ENCODE data around the gene SLC27A5.
"Not testable (repeated sequence)": the region's sequence is repeated elsewhere in the genome, so short reads cannot be mapped to it uniquely, and the experiment has no call there.

The SLC27A5 gene

DNA sequence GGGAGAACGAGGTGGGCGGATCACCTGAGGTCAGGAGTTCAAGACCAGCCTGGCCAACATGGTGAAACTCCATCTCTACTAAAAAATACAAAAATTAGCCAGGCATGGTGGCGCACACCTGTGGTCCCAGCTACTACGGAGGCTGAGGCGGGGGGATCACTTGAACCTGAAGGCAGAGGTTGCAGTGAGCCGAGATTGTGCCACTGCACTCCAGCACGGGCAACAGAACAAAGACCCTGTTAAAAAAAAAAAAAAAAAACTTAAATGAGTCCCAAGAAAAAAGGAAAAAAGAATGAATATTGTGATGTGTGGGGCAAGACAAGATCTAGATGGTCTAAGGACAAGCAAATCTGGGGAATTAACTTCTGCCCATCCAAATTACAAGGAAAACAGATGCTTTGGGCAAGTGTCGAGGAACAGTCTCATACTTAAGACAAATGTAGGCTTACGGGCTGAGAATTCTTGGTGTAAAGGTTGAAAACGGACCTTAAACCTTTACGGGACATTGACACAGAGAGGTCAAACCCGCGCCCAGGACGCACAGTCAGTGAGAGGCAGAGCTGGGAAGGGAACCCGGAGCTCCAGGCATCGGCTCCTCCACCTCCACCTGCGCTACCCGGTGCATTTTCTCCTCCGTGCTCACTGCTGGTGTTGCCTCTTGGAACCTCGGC is 45.6 kb downstream of the SLC27A5 start:
- peaks cover 12 to 28% (median 17%) of the 10 kb centered on the region in 11 experiments; a peak in 20 of 22 replicates for H3K36me3 ChIP-seq
- peaks cover 14 to 41% (median 29%) of the 10 kb centered on the region in 10 experiments for H3K4me1 ChIP-seq
- peak overlapping the region; percentile 85 to 100 (median 97) for H3K4me3 ChIP-seq
- no peak overlapping the region for H3K27ac ChIP-seq
- H3K9me3 ChIP-seq (replicated peaks in 1 of 11): peaks cover 0 to 6% (median 0%) of the 10 kb centered on the region in 11 experiments; a peak in 4 of 22 replicates
- H3K4me2 ChIP-seq: peak overlapping the region; percentile 84 to 99 (median 93)
- peak overlapping the region in 10 of 11 experiments; percentile 32 to 95 (median 88); a peak in 13 of 22 replicates for H3K9ac ChIP-seq
- TF ChIP-seq Cebpa-rat (IDR thresholded peaks at IDR 0.05): no peak
- peaks cover 0 to 31% (median 24%) of the 10 kb centered on the region in 11 experiments; a peak in 18 of 22 replicates for H3K27me3 ChIP-seq
- peaks cover 0 to 33% (median 23%) of the 10 kb centered on the region in 11 experiments; a peak in 20 of 22 replicates for H4K20me1 ChIP-seq

DNA sequence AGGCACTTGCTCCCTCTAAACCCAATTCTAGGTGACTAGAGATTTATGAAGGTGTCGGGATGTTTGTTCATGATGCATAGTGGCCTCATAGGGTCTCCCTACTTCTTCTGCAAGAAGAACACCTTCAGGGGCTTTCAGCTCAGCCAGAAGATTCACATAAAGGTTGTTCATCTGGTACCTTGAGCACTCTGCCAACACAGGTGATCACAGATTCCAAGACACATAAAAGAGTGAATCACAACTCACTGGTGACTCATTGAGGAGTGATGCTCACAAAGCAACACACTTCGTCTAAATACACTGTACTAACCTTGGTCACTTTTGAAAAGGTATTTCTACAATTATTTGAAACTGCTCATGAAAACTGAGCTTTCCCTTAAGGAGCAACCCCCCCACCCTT is 51.8 kb downstream of the SLC27A5 start:
- no peaks in the 10 kb centered on the region; a peak in 1 of 22 replicates for H4K20me1 ChIP-seq
- no peak for TF ChIP-seq Cebpa-rat (IDR thresholded peaks at IDR 0.05)
- peaks cover 0 to 14% (median 9%) of the 10 kb centered on the region in 11 experiments; a peak in 13 of 22 replicates for H3K27me3 ChIP-seq
- no peak overlapping the region for H3K27ac ChIP-seq
- H3K36me3 ChIP-seq: peaks cover 13 to 44% (median 24%) of the 10 kb centered on the region in 11 experiments; a peak in 21 of 22 replicates
- H3K4me1 ChIP-seq: peaks cover 0 to 11% (median 8%) of the 10 kb centered on the region in 10 experiments; a peak in 14 of 20 replicates
- no peak overlapping the region for H3K9ac ChIP-seq
- no peak overlapping the region for H3K4me3 ChIP-seq
- no peak overlapping the region for H3K4me2 ChIP-seq
- no peaks in the 10 kb centered on the region; a peak in 1 of 22 replicates for H3K9me3 ChIP-seq (replicated peaks in 1 of 11)

DNA sequence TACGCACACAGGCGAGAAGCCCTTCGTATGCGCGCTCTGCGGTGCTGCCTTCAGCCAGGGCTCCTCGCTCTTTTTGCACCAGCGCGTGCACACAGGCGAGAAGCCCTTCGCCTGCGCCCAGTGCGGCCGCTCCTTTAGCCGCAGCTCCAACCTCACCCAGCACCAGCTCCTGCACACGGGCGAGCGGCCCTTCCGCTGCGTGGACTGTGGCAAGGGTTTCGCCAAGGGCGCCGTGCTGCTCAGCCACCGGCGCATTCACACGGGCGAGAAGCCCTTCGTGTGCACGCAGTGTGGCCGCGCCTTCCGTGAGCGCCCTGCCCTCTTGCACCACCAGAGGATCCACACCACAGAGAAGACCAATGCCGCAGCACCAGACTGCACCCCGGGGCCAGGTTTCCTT is 55.7 kb downstream of the SLC27A5 start:
- Histone ChIP-seq H3K27ac (no peak overlapping the region), H3K9me3 (replicated peaks in 1 of 11) (no peaks in the 10 kb centered on the region; a peak in 1 of 22 replicates), H3K4me3 (no peak overlapping the region), H4K20me1 (peaks cover 0 to 10% (median 0%) of the 10 kb centered on the region in 11 experiments; a peak in 1 of 22 replicates), H3K4me1 (peaks cover 0 to 11% (median 8%) of the 10 kb centered on the region in 10 experiments; a peak in 14 of 20 replicates), H3K4me2 (no peak overlapping the region), H3K9ac (no peak overlapping the region), H3K27me3 (peaks cover 0 to 2% (median 1%) of the 10 kb centered on the region in 11 experiments; a peak in 13 of 22 replicates), H3K36me3 (peaks cover 20 to 63% (median 37%) of the 10 kb centered on the region in 11 experiments)
- TF ChIP-seq Cebpa-rat (IDR thresholded peaks at IDR 0.05): no peak

DNA sequence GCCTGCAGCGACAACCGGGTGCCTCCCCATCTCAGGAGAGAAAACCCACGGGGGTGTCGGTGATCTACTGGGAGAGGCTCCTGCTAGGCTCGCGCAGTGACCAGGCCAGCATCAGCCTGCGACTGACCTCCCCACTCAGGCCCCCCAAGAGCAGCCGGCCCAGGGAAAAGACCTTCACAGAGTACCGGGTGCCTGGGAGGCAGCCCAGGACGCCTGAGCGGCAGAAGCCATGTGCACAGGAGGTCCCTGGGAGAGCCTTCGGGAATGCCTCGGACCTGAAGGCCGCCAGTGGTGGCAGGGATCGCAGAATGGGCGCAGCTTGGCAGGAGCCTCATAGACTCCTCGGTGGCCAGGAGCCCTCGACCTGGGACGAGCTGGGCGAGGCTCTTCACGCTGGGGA is 56.5 kb downstream of the SLC27A5 start:
- Histone ChIP-seq H3K4me2 (no peak overlapping the region), H3K4me1 (peaks cover 0 to 16% (median 9%) of the 10 kb centered on the region in 10 experiments; a peak in 14 of 20 replicates), H3K36me3 (peaks cover 20 to 63% (median 37%) of the 10 kb centered on the region in 11 experiments), H3K9ac (no peak overlapping the region), H3K4me3 (no peak overlapping the region), H3K27ac (no peak overlapping the region), H3K9me3 (replicated peaks in 1 of 11) (peaks cover under 1 to 6% (median 5%) of the 10 kb centered on the region in 11 experiments; a peak in 19 of 22 replicates), H3K27me3 (peaks cover 0 to 10% (median 9%) of the 10 kb centered on the region in 11 experiments; a peak in 15 of 22 replicates), H4K20me1 (peaks cover 0 to 10% (median 0%) of the 10 kb centered on the region in 11 experiments; a peak in 1 of 22 replicates)
- TF ChIP-seq Cebpa-rat (IDR thresholded peaks at IDR 0.05): no peak

DNA sequence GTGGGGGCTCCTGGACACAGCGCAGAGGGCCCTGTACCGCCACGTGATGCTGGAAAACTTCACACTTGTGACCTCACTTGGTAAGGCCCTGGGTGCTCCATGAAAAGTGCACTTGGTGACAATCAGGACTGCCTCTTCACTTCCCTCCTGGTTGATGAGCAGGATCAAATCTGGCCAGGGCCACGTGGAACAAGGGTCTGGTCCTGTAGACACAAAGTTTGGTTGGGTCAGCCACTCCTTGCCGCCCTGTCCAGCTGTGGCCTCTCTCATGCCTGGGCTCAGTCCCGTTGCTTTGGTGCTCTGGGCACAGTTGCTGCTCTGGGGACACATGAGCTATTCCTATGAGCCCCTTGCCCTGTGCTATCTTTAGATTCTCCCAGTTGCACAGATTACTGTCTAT is 58.0 kb downstream of the SLC27A5 start:
- no peak for TF ChIP-seq Cebpa-rat (IDR thresholded peaks at IDR 0.05)
- peaks cover 0 to 25% (median 20%) of the 10 kb centered on the region in 11 experiments; a peak in 15 of 22 replicates for H3K27me3 ChIP-seq

DNA sequence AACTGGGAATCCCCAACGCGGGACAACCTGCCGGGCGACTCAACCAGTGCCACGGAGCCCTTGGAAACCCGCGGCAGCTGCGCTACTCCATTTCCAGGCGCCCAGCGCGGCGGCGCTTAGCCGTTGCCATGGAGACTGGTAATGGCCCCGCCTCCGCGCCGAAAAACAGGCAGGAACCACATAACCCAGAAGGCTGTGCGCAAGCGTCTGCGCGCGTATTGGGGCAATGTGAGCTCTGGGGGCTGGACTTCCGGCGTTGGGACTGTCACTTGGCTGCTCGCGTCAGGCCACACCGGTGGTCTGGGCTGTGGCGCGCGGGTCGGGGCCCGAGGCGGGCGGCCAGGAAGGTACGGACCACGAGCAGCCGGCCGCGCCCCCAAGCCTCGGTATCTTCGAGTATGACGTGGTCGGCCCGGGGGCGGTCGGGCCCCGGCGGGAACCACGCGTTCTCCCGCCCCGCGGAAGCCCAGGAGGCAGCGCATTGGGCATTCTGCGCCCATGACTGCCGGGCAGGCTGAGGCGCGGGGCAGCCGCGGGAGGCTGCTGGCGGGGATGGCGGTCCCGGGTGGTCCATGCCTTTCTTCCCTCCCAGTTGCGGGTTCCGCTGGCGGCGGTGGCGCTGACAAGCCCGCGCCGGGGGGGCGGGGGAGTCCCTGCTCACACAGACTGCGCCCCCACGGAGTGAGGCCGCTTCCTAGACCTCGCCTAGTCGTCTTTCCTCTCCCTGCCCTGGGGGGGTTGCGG is 60.3 kb downstream of the SLC27A5 start, which contains the start of gene ZNF324B:
TSS of gene ZNF324B (plus strand) at position 265 of the 744 bp plus-strand sequence. CDS start 2,080 bp downstream, outside the sequence.
- H3K36me3 ChIP-seq: peaks cover 10 to 31% (median 23%) of the 10 kb centered on the region in 11 experiments; a peak in 20 of 22 replicates
- peaks cover 0 to 25% (median 20%) of the 10 kb centered on the region in 11 experiments; a peak in 15 of 22 replicates for H3K27me3 ChIP-seq
- peaks cover 0 to 16% (median 9%) of the 10 kb centered on the region in 10 experiments; a peak in 14 of 20 replicates for H3K4me1 ChIP-seq
- peak within 1 kb of the TSS; percentile 72 to 88 (median 79) for H3K9ac ChIP-seq
- H4K20me1 ChIP-seq: peaks cover 0 to 10% (median 0%) of the 10 kb centered on the region in 11 experiments; a peak in 1 of 22 replicates
- H3K4me2 ChIP-seq: peak within 1 kb of the TSS; percentile 82 to 97 (median 92)
- peak within 1 kb of the TSS in 10 of 11 experiments; percentile 41 to 75 (median 66); a peak in 19 of 22 replicates for H3K27ac ChIP-seq
- peak within 1 kb of the TSS; percentile 63 to 92 (median 86) for H3K4me3 ChIP-seq
- TF ChIP-seq Cebpa-rat (IDR thresholded peaks at IDR 0.05): no peak
- peaks cover 36 to 44% (median 42%) of the 10 kb centered on the region in 11 experiments for H3K9me3 ChIP-seq (replicated peaks in 1 of 11)

More for the DNA sequence above, 58.0 kb downstream of the SLC27A5 start:
- Histone ChIP-seq H3K9me3 (replicated peaks in 1 of 11) (peaks cover 16 to 22% (median 21%) of the 10 kb centered on the region in 11 experiments), H3K4me1 (peaks cover 0 to 16% (median 9%) of the 10 kb centered on the region in 10 experiments; a peak in 14 of 20 replicates), H3K4me2 (no peak overlapping the region), H3K36me3 (peaks cover 20 to 51% (median 35%) of the 10 kb centered on the region in 11 experiments), H3K9ac (no peak overlapping the region), H4K20me1 (peaks cover 0 to 10% (median 0%) of the 10 kb centered on the region in 11 experiments; a peak in 1 of 22 replicates), H3K27ac (no peak overlapping the region), H3K4me3 (no peak overlapping the region)

DNA sequence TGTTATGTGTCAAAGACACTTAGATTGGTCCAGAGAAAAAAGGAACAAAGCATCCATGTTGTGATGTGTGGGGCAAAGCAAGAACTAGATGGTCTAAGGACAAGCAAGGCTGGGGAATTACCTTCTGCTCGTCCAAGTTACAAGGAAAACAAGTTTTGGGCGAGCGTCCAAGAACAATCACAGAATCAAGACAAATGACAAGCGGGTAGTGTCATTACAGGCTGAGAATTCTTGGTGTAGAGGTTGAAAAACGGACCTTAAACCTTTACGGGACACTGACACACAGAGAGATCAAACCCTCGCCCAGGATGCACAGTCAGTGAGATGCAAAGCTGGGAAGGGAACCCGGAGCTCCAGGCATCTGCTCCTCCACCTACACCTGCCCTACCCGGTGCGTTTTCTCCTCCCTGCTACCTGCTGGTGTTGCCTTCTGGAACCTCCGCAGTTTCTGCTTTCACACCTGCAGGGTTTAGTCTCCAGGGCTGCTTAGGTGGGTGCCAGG is 60.9 kb downstream of the SLC27A5 start:
- TF ChIP-seq Cebpa-rat (IDR thresholded peaks at IDR 0.05): no peak
- peak overlapping the region in 5 of 11 experiments; percentile 77 to 88 (median 81); a peak in 6 of 22 replicates for H3K9ac ChIP-seq
- peaks cover 0 to 25% (median 20%) of the 10 kb centered on the region in 11 experiments; a peak in 15 of 22 replicates for H3K27me3 ChIP-seq

DNA sequence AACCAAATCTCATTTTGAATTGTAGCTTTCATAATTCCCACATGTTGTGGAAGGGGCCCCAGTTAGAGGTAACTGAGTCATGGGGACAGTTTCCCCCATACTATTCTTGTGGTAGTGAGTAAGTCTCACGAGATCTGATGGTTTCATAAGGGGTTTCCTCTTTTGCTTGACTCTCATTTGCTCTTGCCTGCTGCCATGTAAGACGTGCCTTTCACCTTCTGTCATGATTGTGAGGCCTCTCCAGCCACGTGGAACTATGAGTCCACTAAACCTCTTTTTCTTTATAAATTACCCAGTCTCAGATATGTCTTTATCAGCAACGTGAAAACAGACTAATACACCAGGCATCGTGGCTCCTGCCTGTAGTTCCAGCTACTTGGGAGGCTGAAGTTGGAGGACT is 61.8 kb downstream of the SLC27A5 start:
- H3K9ac ChIP-seq, H3K4me2 ChIP-seq, H4K20me1 ChIP-seq, H3K27ac ChIP-seq: not testable (repeated sequence)
- Histone ChIP-seq H3K27me3 (peaks cover 0 to 25% (median 20%) of the 10 kb centered on the region in 11 experiments; a peak in 15 of 22 replicates), H3K4me1 (peaks cover 0 to 16% (median 9%) of the 10 kb centered on the region in 10 experiments; a peak in 14 of 20 replicates), H3K9me3 (replicated peaks in 1 of 11) (peaks cover 36 to 51% (median 42%) of the 10 kb centered on the region in 11 experiments), H3K36me3 (peaks cover 6 to 19% (median 14%) of the 10 kb centered on the region in 11 experiments; a peak in 16 of 22 replicates), H3K4me3 (peak overlapping the region in 5 of 10 experiments; percentile 10 to 38 (median 23); a peak in 2 of 20 replicates)

More for the DNA sequence above, 60.9 kb downstream of the SLC27A5 start:
- Histone ChIP-seq H3K4me1 (peaks cover 0 to 16% (median 9%) of the 10 kb centered on the region in 10 experiments; a peak in 14 of 20 replicates), H3K4me2 (peak overlapping the region; percentile 82 to 97 (median 89)), H3K4me3 (peak overlapping the region; percentile 63 to 92 (median 86)), H3K27ac (peak overlapping the region in 1 of 11 experiments; percentile 61; a peak in 1 of 22 replicates), H3K9me3 (replicated peaks in 1 of 11) (peaks cover 36 to 49% (median 42%) of the 10 kb centered on the region in 11 experiments), H4K20me1 (peaks cover 0 to 10% (median 0%) of the 10 kb centered on the region in 11 experiments; a peak in 1 of 22 replicates), H3K36me3 (peaks cover 6 to 25% (median 17%) of the 10 kb centered on the region in 11 experiments; a peak in 16 of 22 replicates)

DNA sequence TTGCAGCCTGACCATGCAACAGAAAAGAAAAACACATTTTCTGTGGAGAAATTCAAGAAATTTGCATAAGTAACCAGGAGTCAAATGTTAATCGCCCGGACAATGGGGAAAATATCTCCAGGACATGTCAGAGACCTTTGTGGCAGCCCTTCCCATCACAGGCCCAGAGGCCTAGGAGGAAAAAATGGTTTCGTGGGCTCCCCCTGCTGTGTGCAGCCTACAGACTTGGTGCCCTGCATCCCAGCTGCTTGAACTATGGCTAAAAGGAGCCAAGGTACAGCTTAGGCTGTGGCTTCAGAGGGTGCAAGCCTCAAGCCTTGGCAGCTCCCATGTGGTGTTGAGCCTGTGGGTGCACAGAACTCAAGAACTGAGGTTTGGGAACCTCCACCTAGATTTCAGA is 62.9 kb downstream of the SLC27A5 start:
- not testable (repeated sequence) for H3K27ac ChIP-seq, H4K20me1 ChIP-seq, H3K36me3 ChIP-seq, H3K9ac ChIP-seq, H3K4me2 ChIP-seq
- Histone ChIP-seq H3K4me3 (peak overlapping the region in 9 of 10 experiments; percentile 0 to 36 (median 16); a peak in 9 of 20 replicates), H3K27me3 (peaks cover 0 to 25% (median 20%) of the 10 kb centered on the region in 11 experiments; a peak in 15 of 22 replicates), H3K9me3 (replicated peaks in 1 of 11) (peaks cover 38 to 53% (median 43%) of the 10 kb centered on the region in 11 experiments), H3K4me1 (peaks cover 0 to 16% (median 9%) of the 10 kb centered on the region in 10 experiments; a peak in 14 of 20 replicates)
